ENCODE results near the gene IPO13. TPM values are rescaled to one million over a fixed set of nuclear protein-coding genes. Genes with fewer than 3 reads are reported as not detected.

Gene IPO13, protein sequence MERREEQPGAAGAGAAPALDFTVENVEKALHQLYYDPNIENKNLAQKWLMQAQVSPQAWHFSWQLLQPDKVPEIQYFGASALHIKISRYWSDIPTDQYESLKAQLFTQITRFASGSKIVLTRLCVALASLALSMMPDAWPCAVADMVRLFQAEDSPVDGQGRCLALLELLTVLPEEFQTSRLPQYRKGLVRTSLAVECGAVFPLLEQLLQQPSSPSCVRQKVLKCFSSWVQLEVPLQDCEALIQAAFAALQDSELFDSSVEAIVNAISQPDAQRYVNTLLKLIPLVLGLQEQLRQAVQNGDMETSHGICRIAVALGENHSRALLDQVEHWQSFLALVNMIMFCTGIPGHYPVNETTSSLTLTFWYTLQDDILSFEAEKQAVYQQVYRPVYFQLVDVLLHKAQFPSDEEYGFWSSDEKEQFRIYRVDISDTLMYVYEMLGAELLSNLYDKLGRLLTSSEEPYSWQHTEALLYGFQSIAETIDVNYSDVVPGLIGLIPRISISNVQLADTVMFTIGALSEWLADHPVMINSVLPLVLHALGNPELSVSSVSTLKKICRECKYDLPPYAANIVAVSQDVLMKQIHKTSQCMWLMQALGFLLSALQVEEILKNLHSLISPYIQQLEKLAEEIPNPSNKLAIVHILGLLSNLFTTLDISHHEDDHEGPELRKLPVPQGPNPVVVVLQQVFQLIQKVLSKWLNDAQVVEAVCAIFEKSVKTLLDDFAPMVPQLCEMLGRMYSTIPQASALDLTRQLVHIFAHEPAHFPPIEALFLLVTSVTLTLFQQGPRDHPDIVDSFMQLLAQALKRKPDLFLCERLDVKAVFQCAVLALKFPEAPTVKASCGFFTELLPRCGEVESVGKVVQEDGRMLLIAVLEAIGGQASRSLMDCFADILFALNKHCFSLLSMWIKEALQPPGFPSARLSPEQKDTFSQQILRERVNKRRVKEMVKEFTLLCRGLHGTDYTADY
- 15.4 and 17.2 TPM in 2 replicates for total RNA-seq

DNA sequence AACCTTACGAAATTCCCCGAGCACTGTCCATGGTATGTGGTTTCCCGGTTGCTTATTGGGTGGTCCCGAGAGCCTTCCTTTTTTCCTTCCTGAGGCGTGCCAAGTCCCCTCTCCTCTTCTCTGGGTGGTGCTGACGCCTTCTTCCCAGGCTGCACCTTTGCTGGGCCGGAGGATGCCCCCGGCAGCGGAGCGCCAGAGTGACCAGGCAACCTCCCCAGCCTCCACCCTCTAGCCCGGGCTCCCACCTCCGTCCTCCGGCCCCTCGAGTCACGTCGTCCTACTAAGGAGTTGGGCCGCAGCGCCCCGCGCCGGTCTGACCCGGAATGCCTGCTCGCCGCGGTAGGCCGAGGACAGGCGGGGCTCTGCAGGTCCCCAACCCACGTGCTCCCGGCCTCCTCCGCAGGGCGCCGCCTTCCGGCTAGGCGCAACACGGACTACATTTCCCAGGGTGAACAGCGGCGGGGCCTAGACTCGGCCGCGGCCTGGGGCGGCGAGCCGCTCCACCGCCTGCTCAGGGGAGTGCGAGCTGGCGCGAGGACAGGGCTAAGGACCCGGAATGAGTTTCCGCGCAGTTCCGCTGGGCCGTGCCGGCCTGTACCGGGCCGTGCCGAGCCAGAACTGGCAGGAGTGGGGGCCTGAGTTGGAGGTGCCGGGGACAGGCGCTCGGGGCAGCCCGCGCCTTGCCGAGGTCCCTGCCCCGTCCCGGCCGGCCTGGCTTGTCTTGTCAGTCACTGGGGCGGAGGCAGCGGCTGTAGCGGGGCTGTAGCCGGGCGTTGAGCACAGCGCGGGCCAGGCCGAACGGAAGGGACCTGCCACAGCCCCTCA is at the start of gene IPO13:
Gene IPO13, plus strand, starts transcription at position 715 of the 825 bp plus-strand sequence. CDS start 651 bp downstream, outside the sequence.

DNA sequence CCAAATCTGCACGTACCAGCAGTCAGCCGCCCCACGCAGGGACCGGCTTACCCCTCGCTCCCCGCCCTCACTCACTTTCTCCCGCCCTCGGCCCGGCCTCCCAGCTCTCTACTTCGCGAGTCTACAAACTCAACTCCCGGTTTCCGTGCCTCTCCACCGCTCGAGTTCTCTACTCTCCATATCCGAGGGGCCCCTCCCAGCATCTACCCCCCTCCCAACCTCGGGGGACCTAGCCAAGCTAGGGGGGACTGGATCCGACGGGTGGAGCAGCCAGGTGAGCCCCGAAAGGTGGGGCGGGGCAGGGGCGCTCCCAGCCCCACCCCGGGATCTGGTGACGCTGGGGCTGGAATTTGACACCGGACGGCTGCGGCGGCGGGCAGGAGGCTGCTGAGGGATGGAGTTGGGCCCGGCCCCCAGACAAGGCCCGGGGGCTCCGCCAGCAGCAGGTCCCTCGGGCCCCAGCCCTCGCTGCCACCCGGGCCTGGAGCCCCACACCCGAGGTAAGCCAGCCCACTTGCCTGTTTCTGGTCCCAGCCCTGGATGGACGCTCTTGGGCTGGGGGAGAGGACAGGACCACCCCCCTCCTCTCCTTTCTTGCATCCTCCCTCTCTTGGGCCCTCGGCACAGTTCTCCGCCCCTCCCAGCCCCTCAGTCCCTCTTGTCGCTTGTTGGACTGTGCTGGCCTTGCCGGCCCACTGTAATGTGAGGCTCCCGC is 13.2 kb upstream of the IPO13 start, which contains the start of gene ARTN:
Gene ARTN, plus strand, starts transcription at position 416 of the 715 bp plus-strand sequence. CDS start 1,856 bp downstream, outside the sequence.

DNA sequence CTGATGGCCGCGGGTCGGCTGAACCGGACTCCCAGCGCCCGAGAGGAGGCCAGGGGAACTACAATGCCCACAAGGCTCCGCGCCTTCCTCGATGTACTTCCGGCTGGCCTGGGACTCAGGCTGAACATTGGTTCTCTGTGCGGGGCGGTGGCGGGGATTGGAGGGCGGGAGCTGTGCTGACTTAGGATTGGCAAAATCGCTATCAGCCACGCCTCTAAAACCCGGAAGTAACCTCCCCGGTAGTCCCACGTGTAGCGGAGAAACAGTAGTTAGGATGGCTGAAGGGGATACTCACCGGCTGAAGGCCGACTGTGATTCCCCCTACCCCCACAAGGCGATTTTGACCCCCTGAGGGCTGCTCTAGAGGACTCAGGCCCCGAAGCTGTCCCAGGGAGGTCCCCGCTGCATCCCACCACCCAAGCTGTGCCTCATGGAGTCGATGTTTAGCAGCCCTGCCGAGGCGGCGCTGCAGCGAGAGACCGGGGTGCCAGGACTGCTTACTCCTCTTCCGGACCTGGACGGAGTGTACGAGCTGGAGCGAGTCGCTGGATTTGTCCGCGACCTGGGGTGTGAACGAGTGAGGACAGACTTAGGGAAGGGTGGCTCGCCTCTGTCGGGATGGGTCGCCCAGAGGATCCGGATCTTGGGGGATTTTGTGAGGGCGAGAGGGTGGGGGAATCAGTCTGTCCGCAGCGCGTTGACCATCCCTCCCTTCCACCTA is 23.2 kb downstream of the IPO13 start, which contains the start of gene DPH2:
Gene DPH2, plus strand, starts transcription at position 265 of the 721 bp plus-strand sequence. Its CDS starts 166 bp downstream, at position 431.

DNA sequence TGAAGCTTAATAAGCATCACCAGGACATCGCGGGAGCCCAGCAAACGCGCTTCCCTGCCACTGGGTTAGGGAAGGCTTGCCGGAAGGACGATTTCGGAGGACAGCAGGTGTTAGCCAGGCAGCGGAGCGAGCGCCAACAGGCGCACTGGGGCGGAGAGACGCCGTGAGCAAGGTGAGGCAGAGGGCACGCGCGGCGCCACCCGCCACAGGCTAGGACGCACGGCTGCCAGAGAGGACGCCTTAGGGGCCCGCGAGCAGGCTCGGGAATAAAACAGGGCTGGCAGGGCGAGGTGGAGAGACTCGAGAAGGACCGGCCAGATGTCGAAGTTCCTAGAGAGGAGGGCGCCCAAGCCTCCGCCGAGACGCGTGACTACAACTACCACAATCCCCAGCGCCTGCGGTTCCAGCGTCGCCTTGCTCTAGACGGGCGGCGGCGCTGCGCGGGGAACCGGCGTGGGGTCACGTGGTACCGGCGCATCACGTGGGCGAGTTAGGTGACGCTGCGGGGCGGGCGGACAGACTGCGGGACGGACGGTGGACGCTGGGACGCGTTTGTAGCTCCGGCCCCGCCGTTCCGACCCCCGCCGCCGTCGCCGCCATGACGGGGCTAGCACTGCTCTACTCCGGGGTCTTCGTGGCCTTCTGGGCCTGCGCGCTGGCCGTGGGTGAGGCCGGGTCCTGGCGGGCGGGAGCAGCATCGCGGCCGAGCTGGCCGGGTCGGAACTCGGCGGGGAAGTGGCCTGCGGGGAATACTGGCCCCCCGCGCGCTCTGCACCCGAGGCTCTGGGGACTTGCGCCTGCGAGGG is 27.9 kb downstream of the IPO13 start, which contains the start of gene ATP6V0B:
Gene ATP6V0B, plus strand, starts transcription at position 518 of the 806 bp plus-strand sequence. Its CDS starts 81 bp downstream, at position 599.

DNA sequence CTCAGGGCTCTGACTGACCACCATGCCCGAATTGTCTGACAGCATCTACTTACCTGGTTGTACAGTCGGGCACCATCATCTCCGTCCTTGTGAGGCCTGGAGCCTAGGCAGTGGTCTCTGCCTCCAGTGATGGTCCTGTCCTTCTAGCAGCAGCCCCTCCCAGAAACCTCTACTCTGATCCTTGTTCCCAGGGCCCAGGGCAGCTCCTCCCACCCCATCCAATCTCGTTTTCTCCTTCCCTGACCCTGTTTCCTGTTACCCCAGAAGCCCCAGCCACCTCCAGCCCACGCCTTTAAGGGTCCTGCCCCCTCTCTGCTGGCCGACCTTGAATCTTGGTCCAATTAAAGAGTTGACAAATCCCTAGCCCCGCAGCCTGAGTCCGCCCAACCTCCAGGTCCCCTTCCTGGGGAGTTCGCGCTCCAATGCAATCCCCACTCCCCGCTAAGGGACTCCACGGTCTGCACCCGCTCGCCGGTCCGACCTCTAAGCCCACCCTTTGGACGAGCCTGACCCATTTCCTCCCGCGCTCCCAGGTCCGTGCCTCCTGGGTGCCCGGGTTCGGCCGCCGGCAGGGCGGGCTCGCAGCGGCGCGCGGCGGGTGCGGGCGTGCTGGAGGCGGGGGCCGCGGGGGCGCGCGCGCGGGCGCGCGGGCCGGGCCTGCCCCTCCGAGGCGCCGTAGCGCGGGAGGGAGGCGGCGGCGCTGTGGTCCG is 32.0 kb downstream of the IPO13 start, which contains the start of gene B4GALT2:
Gene B4GALT2, plus strand, starts transcription at position 660 of the 710 bp plus-strand sequence. CDS start 1,951 bp downstream, outside the sequence.

DNA sequence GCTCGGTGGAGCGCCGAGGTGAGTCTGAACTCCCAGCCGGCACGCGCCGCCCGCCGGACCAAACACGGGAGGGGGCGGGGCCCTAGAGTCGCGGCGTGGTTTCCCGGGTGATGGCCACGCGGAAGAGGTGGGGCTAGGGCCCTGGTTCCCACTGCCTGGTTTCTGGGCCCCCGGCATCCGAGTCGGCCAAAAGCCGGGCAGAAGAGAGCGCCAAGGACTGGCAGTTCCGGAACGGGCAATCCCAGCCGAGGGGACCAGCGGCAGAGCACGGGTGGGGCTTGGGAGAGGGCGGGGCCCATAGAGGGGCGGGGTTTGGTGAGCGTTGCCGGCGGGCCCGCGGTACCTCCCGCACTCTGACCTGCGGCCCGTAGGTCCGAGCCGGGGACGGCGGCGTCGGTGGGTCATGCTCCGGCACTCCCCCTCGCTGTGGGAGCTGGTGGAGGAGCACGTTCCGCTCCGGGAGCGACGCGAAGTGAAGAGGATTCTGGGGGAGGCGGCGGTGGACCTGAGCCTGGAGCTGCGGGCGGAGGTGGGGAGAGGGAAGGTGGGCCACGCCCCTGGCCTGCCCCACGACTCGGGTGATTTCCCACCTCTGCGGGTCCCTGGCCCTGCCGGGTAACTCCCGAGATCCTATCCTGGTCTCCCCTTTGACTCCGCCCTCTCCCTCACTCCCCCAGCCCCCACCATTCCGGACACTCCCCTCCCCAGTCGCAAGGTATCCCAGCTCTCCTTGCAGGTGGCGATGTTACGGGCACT is 44.9 kb downstream of the IPO13 start, which contains the start of gene CCDC24:
Gene CCDC24, plus strand, starts transcription at position 124 of the 756 bp plus-strand sequence. Its CDS starts 280 bp downstream, at position 404.

Other genes with a start within 250 kb of the IPO13 start
- gene ST3GAL3, start 239.4 kb upstream of the IPO13 start, total RNA-seq: 22.2 and 23.6 TPM in 2 replicates
- 0.22 and 0.27 TPM in 2 replicates for gene ARTN, start 13.1 kb upstream of the IPO13 start, total RNA-seq
- 26.6 and 33.3 TPM in 2 replicates for gene DPH2, start 23.1 kb downstream of the IPO13 start, total RNA-seq
- gene ATP6V0B, start 28.0 kb downstream of the IPO13 start, total RNA-seq: 65.3 and 68.6 TPM in 2 replicates
- gene B4GALT2, start 32.3 kb downstream of the IPO13 start, total RNA-seq: 63.6 and 74.7 TPM in 2 replicates
- gene CCDC24, start 44.6 kb downstream of the IPO13 start, total RNA-seq: 1.9 and 2.4 TPM in 2 replicates
- 0.86 and 0.93 TPM in 2 replicates for gene SLC6A9, start 84.5 kb downstream of the IPO13 start, total RNA-seq
- not detected in 2 replicates for gene KLF17, start 171.9 kb downstream of the IPO13 start, total RNA-seq
- gene KLF18, start 194.7 kb downstream of the IPO13 start, total RNA-seq: not detected in 2 replicates

Measured in thoracic aorta endothelial cell (primary cell).